A549 treated with AZD2906 at 1 μM for 4 hours (cell line): ENCODE results near the gene RDH14. TPM values are rescaled to one million over a fixed set of nuclear protein-coding genes. Genes with fewer than 3 reads are reported as not detected.

ENCODE experiments used
- total RNA-seq: library from RNA; stranded (reverse); fragments of 200-300 nt; extraction: Qiagen RNA extraction; gene quantifications from 5 replicates; pipeline ENCODE4 v1.2.3, GENCODE V29; 2022

The RDH14 gene
- total RNA-seq = 34.5 to 40.4 TPM (median 39.3 TPM) in 5 replicates

GRCh38 chr2:18560031-18560796 lies at the start of gene RDH14:
Gene RDH14, minus strand, starts transcription at chr2:18560653. Its CDS starts 81 bp downstream, at chr2:18560572.

GRCh38 chr2:18589354-18589753 lies 28.9 kb upstream of the RDH14 start, which contains the start of gene NT5C1B:
Gene NT5C1B, minus strand, starts transcription at chr2:18589569. Its CDS starts 101 bp downstream, at chr2:18589468.

Other genes with a start within 250 kb of the RDH14 start
- gene NT5C1B, start 28.9 kb upstream of the RDH14 start, total RNA-seq = not detected in 5 replicates